AG04449 (cell line): ENCODE data around the gene AHRR.

Experiments
- CTCF ChIA-PET: fragments of 350-600 bp; formaldehyde crosslinking; extraction: SDS; loops from one replicate; lab custom pipeline; 2021; ENCODE audit warnings: antibody characterized with exemption; lab: Yijun Ruan, JAX
- POLR2A ChIA-PET: fragments of 400-600, 350-600 bp; formaldehyde crosslinking; extraction: SDS; loops from one replicate; lab custom pipeline; 2020; ENCODE audit warnings: antibody characterized with exemption, inconsistent platforms; lab: Yijun Ruan, JAX
- DNase-seq: peaks from one replicate; pipeline ENCODE4 v3.0.0-alpha.2; 2010; ENCODE audit warnings: low read depth, low spot score
- H3K4me3 ChIP-seq: 2 replicates; pipeline ENCODE4 v1.5.1; 2011; ENCODE audit warnings: low read depth, mild to moderate bottlenecking, control low read depth, low read length
- TF ChIP-seq, protein P1 (sequence below): IDR thresholded peaks from one replicate; pipeline ENCODE4 v1.5.1; 2011; ENCODE audit warnings: mild to moderate bottlenecking, moderate library complexity, low read length, control low read depth, inconsistent platforms; ENCODE audit not compliant: insufficient read depth; ENCODE audit errors: missing control alignments

Gene AHRR

DNA sequence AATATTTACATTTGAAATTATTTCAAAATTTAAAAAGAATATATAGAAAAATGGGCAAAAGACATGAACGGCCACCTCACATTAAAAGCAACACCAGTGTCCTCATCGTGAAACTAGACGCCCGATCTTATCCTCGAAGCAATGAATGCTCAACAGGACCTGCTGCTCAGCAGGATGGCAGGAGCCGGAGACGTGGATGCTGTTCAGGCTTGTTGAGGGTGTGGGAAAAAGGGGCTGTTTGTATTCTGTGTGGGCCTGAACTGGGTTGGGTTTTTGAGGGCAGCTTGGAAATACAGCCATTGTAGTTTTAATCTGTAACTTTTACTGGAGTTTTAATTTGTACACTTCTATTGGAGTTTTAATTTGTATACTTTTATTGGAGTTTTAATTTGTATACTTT, 141.8 kb downstream of the AHRR start:
- DNase-seq = no peak
- no peak overlapping the region for H3K4me3 ChIP-seq
- TF ChIP-seq, protein P1, sequence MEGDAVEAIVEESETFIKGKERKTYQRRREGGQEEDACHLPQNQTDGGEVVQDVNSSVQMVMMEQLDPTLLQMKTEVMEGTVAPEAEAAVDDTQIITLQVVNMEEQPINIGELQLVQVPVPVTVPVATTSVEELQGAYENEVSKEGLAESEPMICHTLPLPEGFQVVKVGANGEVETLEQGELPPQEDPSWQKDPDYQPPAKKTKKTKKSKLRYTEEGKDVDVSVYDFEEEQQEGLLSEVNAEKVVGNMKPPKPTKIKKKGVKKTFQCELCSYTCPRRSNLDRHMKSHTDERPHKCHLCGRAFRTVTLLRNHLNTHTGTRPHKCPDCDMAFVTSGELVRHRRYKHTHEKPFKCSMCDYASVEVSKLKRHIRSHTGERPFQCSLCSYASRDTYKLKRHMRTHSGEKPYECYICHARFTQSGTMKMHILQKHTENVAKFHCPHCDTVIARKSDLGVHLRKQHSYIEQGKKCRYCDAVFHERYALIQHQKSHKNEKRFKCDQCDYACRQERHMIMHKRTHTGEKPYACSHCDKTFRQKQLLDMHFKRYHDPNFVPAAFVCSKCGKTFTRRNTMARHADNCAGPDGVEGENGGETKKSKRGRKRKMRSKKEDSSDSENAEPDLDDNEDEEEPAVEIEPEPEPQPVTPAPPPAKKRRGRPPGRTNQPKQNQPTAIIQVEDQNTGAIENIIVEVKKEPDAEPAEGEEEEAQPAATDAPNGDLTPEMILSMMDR = no peak
- ChIA-PET POLR2A (no interaction called here), CTCF (no interaction called here)

DNA sequence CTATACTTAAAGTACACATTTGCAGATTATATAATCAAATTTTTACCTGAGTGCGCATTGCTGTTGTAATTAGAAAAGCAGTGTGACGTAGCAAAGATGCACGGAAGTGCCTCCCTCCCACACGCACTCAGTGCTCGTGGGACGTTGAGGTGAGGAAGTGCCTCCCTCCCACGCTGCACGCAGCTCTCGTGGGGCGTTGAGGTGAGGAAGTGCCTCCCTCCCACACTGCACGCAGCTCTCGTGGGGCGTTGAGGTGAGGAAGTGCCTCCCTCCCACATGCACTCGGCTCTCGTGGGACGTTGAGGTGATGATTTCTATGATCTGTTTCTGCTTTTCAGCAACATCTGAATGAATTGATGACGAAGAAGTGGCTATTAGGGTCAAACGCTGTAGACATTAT, 142.4 kb downstream of the AHRR start:
- TF ChIP-seq, protein P1 = no peak
- ChIA-PET POLR2A (no interaction called here), CTCF (no interaction called here)
- H3K4me3 ChIP-seq = no peak overlapping the region
- DNase-seq = no peak

DNA sequence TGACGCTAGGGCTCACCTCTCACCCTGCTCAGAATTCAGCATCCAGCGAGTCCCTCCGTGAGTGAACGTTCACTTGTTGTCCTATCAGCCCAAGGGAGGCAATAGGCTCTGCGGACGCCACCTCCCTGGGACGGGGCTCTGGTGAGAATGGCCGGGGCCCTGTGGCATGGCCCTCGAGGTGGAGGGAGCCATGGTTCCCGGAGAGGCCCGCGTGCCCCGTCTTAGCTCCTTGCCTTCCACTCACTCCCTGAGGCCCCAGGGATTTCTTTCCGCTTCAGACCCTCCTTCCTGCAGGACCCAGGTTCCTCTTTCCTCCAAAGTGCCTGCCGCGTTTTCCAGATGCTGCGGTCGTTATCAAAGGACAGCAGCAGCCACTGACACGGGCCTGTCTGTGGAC, 142.9 kb downstream of the AHRR start:
- no peak overlapping the region for H3K4me3 ChIP-seq
- TF ChIP-seq, protein P1 = no peak
- ChIA-PET POLR2A (no interaction called here), CTCF (no interaction called here)
- DNase-seq = no peak

DNA sequence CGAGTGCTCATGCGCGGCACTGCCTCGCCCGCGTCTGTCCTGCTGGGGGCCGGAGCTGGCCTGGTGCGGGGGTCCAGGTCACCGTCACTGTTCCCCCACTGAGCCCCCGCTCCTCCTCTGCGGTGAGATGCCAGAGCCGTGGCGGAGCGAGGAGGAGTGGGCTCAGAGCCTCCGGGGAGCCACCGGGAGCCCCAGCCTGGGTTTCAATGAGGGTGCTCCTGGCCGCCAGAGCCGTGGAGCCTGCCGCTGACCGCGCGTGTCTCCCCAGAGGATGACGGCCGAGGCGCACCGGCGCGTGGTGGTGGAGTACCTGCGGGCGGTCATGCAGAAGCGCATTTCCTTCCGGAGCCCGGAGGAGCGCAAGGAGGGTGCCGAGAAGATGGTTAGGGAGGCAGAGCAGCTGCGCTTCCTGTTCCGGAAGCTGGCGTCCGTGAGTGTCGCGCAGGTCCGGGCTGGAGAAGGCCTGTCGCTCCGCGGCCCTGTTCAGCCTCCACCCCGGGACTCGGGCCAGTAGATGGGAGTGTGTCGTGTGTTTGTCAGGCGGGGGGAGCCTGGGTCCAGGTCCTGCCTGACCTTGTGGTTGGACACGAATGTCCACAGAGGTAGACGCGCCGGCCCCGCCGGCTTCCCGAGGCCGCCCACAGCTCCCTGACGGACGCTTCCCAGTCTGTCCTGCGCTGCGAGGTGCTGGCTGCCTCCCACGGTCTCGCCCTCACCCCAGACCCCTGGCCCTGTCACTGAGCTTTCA, 143.5 kb downstream of the AHRR start:
- no peak for DNase-seq
- TF ChIP-seq, protein P1 = no peak
- CTCF ChIA-PET = interaction anchor here (2.3 kb wide), 1 partner anchor 19 kb away, joined by 10 read pairs; no protein-coding TSS in a partner anchor
- POLR2A ChIA-PET = no interaction called here
- H3K4me3 ChIP-seq = no peak overlapping the region

DNA sequence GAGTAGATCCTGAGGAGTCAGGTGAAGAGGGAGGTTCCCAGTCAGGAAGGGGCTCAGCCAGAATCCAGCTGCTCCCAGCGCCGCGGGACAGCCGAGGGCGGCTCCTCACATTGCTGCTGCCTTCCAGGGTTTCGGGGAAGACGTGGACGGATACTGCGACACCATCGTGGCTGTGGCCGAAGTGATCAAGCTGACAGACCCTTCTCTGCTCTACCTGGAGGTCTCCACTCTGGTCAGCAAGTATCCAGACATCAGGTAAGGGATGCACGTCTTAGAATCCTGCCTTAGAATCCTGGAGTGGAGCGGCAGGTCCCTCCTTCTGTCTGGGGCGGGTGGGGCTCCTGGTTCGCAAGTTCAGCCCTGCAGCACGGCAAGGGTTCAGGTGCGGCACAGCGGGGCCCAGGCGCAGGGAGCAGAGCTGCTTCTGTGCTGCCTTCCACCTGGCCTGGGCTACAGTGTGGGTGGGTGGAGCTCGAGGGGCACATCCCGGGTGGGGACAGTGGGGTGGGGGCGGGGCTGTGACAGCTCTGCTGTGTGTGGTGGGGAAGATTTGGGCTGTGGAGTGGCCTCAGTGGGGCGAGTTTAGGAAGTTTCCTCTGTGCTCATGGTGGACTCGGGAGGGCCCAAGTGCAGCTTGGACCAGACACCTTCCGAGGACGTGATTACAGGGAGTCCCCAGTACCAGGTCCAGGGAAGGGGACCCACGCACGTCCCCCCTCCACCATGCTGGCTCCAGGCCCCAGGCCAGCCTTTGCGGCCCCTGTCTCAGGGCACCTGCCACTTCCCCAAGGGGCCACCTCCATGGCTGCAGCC, 144.3 kb downstream of the AHRR start:
- no peak overlapping the region for H3K4me3 ChIP-seq
- TF ChIP-seq, protein P1 = no peak
- no peak for DNase-seq
- ChIA-PET CTCF (interaction anchor here (2.3 kb wide), 1 partner anchor 19 kb away, joined by 10 read pairs; no protein-coding TSS in a partner anchor), POLR2A (no interaction called here)
